GM18507 (cell line): ENCODE results near the gene EPB41L4A.

ENCODE experiments used
- DNase-seq: peaks from one replicate; pipeline ENCODE4 v3.0.0; 2011; ENCODE audit warnings: low read depth; ENCODE audit not compliant: insufficient read length; ENCODE audit errors: extremely low spot score
- FAIRE-seq: peaks from 2 replicates; lab custom pipeline; 2011; peaks lifted over from hg19 to GRCh38; lab: Jason Lieb, UNC

Gene EPB41L4A

DNA sequence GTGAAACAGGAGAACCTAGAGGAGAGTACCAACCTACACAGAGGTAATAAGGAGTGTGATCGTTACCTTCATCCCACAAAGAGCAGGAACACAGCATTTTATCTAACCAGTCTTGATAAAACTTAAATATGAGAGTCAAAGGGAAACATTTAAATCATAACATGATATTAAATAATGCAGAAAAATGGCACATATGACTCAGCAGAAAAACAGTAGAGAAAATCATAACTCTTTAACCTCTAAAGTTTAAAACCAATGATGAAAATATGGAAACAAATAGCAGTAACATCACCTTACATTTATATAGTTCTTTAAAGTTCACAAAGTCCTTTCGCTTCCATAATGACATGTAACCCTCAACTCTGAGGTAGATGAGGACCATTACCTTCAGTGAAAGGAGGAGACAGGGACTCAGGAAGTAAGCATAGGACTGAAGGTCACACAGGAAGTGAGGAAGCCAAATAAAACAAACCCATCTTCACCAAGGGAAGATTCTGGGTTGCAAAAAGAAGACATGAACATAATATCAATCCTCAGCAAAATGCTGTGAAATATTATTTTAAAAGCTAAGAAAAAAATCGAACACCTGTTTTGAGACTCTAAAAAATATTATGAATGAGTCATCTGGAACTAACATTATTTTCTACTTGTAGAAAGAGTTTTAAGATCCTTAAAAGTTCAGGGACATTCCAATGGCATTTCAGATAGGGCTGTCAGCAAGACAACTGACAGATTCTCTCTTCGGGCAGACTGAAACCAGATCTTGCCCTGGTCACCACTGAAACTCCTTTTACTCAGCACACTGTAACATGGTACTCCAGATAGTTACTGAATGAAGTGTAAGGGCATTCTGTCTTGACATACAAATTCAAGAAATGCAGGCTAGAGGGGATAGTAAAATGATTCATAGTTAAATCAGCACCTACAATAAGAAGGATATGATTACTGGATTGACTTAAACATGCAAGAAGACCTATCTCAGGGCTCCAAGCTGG is 148.5 kb downstream of the EPB41L4A start:
- no peak for FAIRE-seq
- no peak for DNase-seq

DNA sequence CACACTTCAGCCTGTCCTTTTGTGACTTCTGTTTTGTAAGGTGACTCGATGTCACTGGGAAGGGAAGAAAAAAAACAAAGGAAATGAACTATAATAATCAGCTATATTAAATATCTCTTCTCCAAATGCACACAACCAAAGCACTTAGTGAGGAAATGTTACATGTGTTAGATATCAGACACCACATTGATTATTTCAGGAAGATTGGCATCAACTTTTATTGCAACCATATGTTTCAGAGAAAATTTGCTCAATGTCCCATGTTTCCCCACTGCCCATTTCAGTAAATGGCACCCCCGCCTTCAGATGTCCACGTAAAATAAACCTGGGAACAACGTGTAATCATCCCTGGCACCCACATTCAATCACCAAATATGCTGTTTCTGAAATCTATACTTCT is 151.8 kb downstream of the EPB41L4A start:
- no peak for FAIRE-seq
- no peak for DNase-seq

DNA sequence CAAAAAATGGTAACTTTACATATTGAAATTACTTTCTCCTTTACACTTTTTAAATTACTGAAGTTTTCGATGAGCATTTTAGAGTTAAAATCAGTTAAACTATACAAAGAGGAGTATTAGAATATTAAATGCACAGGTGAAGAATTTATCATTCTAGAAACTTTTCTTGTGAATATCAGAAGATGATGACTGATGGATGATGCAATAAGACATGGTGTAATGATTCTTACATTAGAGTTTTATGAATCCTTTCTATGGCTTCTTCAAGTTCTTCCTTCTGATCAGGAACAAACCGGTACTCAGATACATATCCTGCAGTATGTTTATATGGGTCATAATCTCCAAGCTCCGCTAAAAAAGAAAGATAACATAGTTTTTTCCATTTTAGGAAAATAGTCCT is 154.4 kb downstream of the EPB41L4A start:
- FAIRE-seq (no peak), DNase-seq (no peak)

DNA sequence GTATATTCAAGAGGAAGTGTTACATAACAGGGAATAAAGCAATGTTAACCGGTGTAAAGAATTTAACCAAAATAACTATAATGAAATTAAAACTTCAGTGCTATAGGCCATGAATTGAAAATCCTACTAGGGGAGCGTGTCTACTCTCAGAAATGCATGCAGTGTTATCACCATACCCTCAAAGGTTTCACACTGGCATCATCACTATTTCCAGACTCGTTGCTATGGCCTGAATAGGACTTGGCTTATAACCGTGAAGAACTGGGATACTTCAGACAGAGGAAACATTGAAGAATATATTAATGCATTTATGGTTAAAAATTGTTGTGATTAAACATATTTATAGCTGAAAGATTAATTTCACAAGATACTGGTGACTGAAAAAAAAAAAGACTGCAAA is 154.9 kb downstream of the EPB41L4A start:
- no peak for FAIRE-seq
- no peak for DNase-seq

DNA sequence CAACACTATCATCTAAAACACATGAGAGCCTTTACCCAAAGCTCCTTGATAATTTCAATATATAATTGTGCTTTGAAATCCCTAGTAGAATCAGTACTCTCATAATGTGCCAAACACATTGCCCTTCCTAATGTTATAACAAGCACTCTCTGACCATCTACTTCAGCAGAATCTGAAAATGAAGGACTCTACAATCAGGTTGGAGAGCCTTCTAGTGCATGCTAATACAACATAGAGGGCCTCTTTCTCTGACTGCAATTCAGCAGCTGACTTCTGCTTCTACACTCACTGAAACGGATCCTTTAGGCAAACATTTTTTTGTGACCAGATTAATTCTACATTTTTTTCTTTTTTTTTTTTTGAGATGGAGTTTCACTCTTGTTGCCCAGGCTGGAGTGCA is 155.6 kb downstream of the EPB41L4A start:
- FAIRE-seq (no peak), DNase-seq (no peak)

DNA sequence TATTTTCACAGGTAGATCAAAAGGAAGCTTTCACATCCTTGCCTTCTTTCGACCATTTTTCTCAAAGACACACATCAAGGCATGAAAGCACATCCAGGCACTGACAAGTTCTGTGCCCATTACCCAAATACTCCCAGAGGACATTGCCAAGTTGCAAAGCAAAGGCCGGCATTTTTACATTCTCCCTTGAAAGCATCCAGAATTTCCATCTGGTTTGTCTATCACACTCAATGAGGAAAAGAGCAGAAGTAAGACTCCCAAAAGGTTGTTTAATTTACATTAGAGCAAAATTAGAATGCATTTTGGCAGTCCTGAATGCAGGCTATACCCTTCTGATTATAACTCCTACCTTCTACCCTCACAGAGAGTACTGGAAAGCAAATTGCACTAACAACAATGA is 160.5 kb downstream of the EPB41L4A start:
- FAIRE-seq (no peak), DNase-seq (no peak)

GRCh38 chr5:112257976-112258375 is 161.1 kb downstream of the EPB41L4A start:
- no peak for FAIRE-seq
- no peak for DNase-seq

DNA sequence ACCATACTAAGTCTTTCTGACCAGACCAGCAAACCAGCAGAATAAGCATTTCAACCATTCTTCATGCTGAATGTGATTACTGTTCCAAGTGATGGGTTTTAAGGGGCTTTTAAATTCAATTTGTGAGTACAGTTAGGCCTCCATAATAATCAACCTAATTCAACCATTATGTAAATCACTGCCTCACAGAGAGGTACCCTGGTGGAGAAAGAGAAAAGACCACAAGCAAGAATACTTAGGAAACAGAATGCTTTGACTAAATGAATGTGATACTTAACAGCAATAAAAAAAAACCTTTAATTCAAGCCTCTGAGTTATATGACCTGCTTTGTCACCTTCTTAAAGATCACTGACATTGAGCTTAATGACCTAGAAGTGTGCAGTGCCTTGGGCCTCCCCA is 162.1 kb downstream of the EPB41L4A start:
- DNase-seq (no peak), FAIRE-seq (no peak)

DNA sequence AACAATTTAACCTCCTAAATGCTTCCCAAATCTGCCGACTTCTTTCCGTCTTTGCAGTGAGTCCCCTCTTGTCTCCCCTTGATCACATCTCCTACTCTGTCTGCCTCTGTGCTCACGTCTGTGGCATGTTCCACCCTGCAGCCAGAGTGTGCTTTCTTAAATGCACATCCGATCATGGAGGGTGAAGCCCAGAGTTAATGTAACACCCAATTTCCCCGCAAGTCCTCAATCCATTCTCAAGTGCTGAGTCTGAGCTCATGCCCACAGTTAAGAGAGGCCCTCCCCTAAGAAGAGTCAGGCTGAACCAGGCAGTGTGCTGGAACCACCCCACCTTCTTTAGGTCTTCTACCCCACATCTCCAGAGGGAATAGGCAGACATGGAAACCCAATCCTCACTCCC is 164.8 kb downstream of the EPB41L4A start:
- DNase-seq: no peak
- FAIRE-seq: no peak

DNA sequence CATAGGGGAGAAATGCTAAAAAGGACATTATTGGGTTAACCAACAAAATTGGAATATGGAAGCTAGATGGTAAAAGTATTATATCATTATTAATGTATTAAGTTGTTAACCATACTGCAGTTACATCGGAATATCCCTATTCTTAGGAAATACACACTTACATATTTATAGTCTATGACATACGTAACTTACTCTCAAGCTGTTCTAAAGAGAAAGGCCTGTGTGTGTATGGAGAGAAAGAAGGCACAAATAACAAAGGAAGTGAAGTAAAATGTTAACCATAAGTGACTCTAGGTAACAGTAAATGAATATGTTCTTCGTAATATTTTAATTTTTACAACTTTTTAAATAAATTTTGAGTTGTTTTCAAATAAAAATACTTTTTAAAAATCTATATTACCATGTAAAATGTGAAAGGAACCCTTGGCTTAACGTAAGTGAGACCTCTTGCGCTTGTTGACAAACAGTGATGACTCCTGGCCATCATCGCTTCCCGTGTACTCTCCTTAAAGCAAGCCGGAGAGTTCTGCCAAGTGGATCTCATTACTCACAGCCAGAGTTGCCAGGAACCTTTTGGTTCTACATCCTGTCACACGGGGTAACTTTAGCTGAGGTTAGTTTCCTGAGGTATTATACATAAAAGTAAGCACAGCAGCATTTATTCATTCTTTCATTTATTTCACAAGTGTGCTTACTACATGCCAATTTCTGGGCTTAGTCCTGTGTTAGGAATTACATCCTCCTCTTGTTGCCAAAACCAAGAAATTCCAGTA is 165.4 kb downstream of the EPB41L4A start:
- FAIRE-seq: no peak

DNA sequence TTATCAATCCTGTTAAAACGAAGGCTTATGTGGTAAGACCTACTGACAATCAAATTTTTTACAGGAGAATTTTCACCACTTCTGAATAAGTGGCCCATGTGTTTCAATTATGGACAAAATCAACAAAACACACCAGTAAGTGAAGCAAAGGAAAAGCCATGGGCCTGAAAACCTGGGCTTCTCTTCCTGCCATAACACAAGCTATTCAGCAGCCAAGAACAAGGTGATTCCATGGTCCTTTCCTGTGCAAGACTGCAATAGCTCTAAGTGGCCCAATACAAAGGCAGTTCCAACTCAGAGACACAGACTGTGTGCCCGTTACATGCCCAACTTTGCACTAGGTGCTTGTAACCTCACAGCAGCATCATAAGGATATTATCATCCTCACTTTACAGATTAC is 168.5 kb downstream of the EPB41L4A start:
- DNase-seq: no peak
- FAIRE-seq: no peak

More for the DNA sequence above, 165.4 kb downstream of the EPB41L4A start:
- no peak for DNase-seq

- DNase-seq: no peak
- no peak for FAIRE-seq
Observed at GRCh38 chr5:112248623-112249022, 170.5 kb downstream of the EPB41L4A start.

DNA sequence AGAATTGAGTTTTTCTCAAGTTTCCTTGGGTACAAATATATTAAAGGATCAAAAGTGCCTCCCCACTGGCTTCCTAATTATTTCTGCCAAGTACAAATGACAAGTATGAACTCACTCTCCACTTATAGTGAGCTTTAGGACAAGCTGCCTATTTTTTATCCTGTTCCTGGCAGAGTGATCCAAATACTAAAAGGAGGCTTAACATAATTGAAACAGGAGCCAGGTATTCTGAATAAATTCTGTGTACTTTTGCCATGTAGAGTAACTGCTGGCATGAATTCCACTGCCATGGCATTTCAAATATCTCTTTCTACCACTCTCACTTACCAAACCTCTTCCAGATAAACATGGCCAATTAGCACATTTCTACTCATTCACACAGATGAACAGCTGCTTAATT is 171.1 kb downstream of the EPB41L4A start:
- DNase-seq: no peak
- no peak for FAIRE-seq

- FAIRE-seq (no peak), DNase-seq (no peak)
Observed at GRCh38 chr5:112245656-112246055, 173.4 kb downstream of the EPB41L4A start.

GRCh38 chr5:112239996-112240395 is 179.1 kb downstream of the EPB41L4A start:
- no peak for FAIRE-seq
- no peak for DNase-seq

GRCh38 chr5:112238473-112238872 is 180.6 kb downstream of the EPB41L4A start:
- FAIRE-seq: no peak
- no peak for DNase-seq

DNA sequence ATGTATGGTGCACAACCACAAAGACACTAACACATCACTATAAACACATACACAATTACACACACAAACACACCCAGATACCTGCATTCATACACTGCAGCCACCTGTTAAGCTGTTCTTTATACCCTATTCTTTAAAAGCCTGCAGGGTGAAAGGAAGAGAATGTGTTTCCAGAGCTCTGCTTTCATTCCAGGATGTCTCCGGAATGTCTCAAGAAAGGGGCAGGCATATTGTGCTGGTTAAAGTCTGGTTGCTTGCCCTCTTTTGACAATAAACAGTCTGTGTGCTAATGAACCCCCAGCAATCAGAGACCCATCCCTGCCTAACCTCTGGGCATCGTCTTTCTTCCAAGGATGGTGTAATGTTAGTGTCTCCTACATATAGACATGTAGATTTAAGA is 181.6 kb downstream of the EPB41L4A start:
- DNase-seq: no peak
- no peak for FAIRE-seq

GRCh38 chr5:112234000-112234399 is 185.1 kb downstream of the EPB41L4A start:
- DNase-seq (no peak), FAIRE-seq (no peak)

GRCh38 chr5:112232667-112233066 is 186.4 kb downstream of the EPB41L4A start:
- DNase-seq: no peak
- no peak for FAIRE-seq

GRCh38 chr5:112230606-112231005 is 188.5 kb downstream of the EPB41L4A start:
- no peak for FAIRE-seq
- DNase-seq: no peak

- FAIRE-seq: no peak
- DNase-seq: no peak
Observed at GRCh38 chr5:112228667-112229066, 190.4 kb downstream of the EPB41L4A start.
